HL-60 (cell line): ENCODE data around the gene LELP1.

Experiments used
- DNase-seq, 2 experiments: peaks; one replicate each; pipeline ENCODE4 v3.0.0-alpha.2; 2010 to 2020; ENCODE audit warnings: low read depth in 1 of 2, low spot score in 1 of 2
- H3K27ac ChIP-seq: fragments of 250-450 bp; sonication (Bioruptor Pico); replicated peaks from 2 replicates; pipeline ENCODE4 v1.5.1; 2020; ENCODE audit warnings: mild to moderate bottlenecking, moderate library complexity
- H3K27me3 ChIP-seq: fragments of 250-450 bp; sonication (Bioruptor Pico); 2 replicates; pipeline ENCODE4 v1.5.1; 2021; ENCODE audit warnings: mild to moderate bottlenecking, moderate library complexity; ENCODE audit not compliant: insufficient read depth, poor library complexity, severe bottlenecking
- H3K4me3 ChIP-seq: replicated peaks from 2 replicates; pipeline ENCODE4 v1.5.1; 2011; ENCODE audit warnings: mild to moderate bottlenecking, control low read depth, low read length; ENCODE audit not compliant: insufficient read depth
- CTCF ChIP-seq: IDR thresholded peaks from one replicate; pipeline ENCODE4 v1.5.1; 2011; ENCODE audit warnings: low read length, control low read depth, inconsistent platforms; ENCODE audit not compliant: insufficient read depth
- GABPA ChIP-seq: IDR thresholded peaks from 2 replicates; pipeline ENCODE4 v1.6.1; 2012; ENCODE audit warnings: low read depth
- POLR2AphosphoS5 ChIP-seq: IDR thresholded peaks from 2 replicates; pipeline ENCODE4 v1.6.1; 2012; ENCODE audit warnings: low read depth
- REST ChIP-seq: IDR thresholded peaks from 2 replicates; pipeline ENCODE4 v1.6.1; 2012; ENCODE audit warnings: low read depth; ENCODE audit not compliant: insufficient replicate concordance
- SPI1 ChIP-seq: IDR thresholded peaks from 2 replicates; pipeline ENCODE4 v1.6.1; 2012; ENCODE audit warnings: low read depth, mild to moderate bottlenecking, borderline replicate concordance

Gene LELP1

GRCh38 chr1:153253693-153254092 lies 50.5 kb downstream of the LELP1 start:
- Histone ChIP-seq H3K27ac (no peak overlapping the region), H3K4me3 (no peak overlapping the region), H3K27me3 (peaks cover 9% of the 10 kb centered on the region)
- DNase-seq, result no peak
- TF ChIP-seq SPI1 (no peak), GABPA (no peak), POLR2AphosphoS5 (no peak), CTCF (no peak), REST (no peak)
